HCT116 (cell line): ENCODE results near the gene SPATA17. TPM values are rescaled to one million over a fixed set of nuclear protein-coding genes. Genes with fewer than 3 reads are reported as not detected.
A peak's percentile ranks its signal among the peaks of the same experiment; 100 is the strongest.

Source experiments
- ATAC-seq: fragments of 200-7000 bp; cut with Tn5 transposase; 2 replicates; pipeline ENCODE4 v1.9.1; 2020; ENCODE audit warnings: mild to moderate bottlenecking, moderate library complexity
- BruUV-seq: library from RNA; stranded (reverse); fragments of 400-500 nt; replicated peaks from 2 replicates; lab custom pipeline; 2021; lab: Mats Ljungman, UMichigan
- CTCF ChIA-PET: fragments of 300-600 bp; sonication (Branson Sonifier 250); formaldehyde crosslinking; loops from one replicate; lab custom pipeline; 2021; ENCODE audit warnings: antibody characterized with exemption; lab: Charles Lee
- POLR2A ChIA-PET: fragments of 300-600, 350-600 bp; sonication (Branson Sonifier 250); formaldehyde crosslinking; loops from one replicate; lab custom pipeline; 2021; ENCODE audit warnings: antibody characterized with exemption; lab: Charles Lee
- RAD21 ChIA-PET, 2 experiments: fragments of 300-600 bp; sonication (Branson Sonifier 250); formaldehyde crosslinking; loops; one replicate each; lab custom pipeline; 2023; ENCODE audit warnings: low total read pairs in 2 of 2; ENCODE audit not compliant: uncharacterized antibody in 2 of 2, unreplicated experiment in 2 of 2, low non-redundant PET in 1 of 2; lab: Charles Lee
- DNase-seq: peaks from one replicate; pipeline ENCODE4 v3.0.0-alpha.2; 2010; ENCODE audit warnings: low read depth, low spot score
- H2AFZ ChIP-seq: fragments of 200-600 bp; shearing (Covaris generic), sonication (generic); 2 replicates; pipeline ENCODE4 v1.6.1; 2017; ENCODE audit warnings: low read depth, mixed run types, mixed read lengths, antibody characterized with exemption, low read length; ENCODE audit not compliant: poor library complexity, severe bottlenecking
- H3K27ac ChIP-seq: 2 replicates; pipeline ENCODE4 v1.5.1; 2012; ENCODE audit warnings: low read depth, low read length
- H3K27me3 ChIP-seq: fragments of 200-600 bp; sonication (generic); 2 replicates; pipeline ENCODE4 v1.6.1; 2016; ENCODE audit warnings: mixed run types, low read length, mixed read lengths; ENCODE audit not compliant: insufficient read depth
- H3K36me3 ChIP-seq, 2 experiments: fragments of 200-500 bp in 1 of 2; fragments of 200-600 bp in 1 of 2; sonication (Bioruptor generic) in 1 of 2; sonication (generic) in 1 of 2; 2 replicates each; pipeline versions ENCODE4 v1.5.1 to v1.6.1; 2014 to 2016; ENCODE audit warnings: low read length in 2 of 2, inconsistent platforms in 1 of 2, mixed read lengths in 1 of 2, mixed run types in 1 of 2; ENCODE audit not compliant: insufficient read depth in 2 of 2, control insufficient read depth in 1 of 2
- H3K4me1 ChIP-seq, 2 experiments: fragments of 200-600 bp in 1 of 2; sonication (generic) in 1 of 2; 2 replicates each; pipeline versions ENCODE4 v1.5.1 to v1.6.1; 2012 to 2017; ENCODE audit warnings: low read length in 2 of 2, inconsistent platforms in 1 of 2, mild to moderate bottlenecking in 1 of 2, mixed read lengths in 1 of 2, mixed run types in 1 of 2, moderate library complexity in 1 of 2; ENCODE audit not compliant: insufficient read depth in 2 of 2, control insufficient read depth in 1 of 2
- H3K4me2 ChIP-seq: fragments of 200-600 bp; sonication (generic); 2 replicates; pipeline ENCODE4 v1.6.1; 2017; ENCODE audit warnings: mixed run types, low read length, mixed read lengths
- H3K4me3 ChIP-seq, 2 experiments: fragments of 200-600 bp in 1 of 2; sonication (generic) in 1 of 2; replicated peaks in 1 of 2; 2 replicates each; pipeline ENCODE4 v1.5.1; 2011 to 2016; ENCODE audit warnings: low read length in 2 of 2, control low read depth in 1 of 2, low read depth in 1 of 2, mild to moderate bottlenecking in 1 of 2, mixed read lengths in 1 of 2, mixed run types in 1 of 2
- H3K79me2 ChIP-seq: fragments of 200-600 bp; sonication (generic); 2 replicates; pipeline ENCODE4 v1.6.1; 2017; ENCODE audit warnings: mild to moderate bottlenecking, mixed run types, low read length, moderate library complexity, mixed read lengths; ENCODE audit not compliant: insufficient read depth
- H3K9ac ChIP-seq: fragments of 200-600 bp; sonication (generic); 2 replicates; pipeline ENCODE4 v1.6.1; 2016; ENCODE audit warnings: low read length, mixed read lengths
- H3K9me2 ChIP-seq: fragments of 200-600 bp; sonication (generic), shearing (Covaris generic); 2 replicates; pipeline ENCODE4 v1.6.1; 2017; ENCODE audit warnings: mixed run types, mild to moderate bottlenecking, moderate library complexity; ENCODE audit not compliant: insufficient read depth
- H3K9me3 ChIP-seq, 2 experiments: fragments of 200-500 bp in 1 of 2; fragments of 200-600 bp in 1 of 2; sonication (Bioruptor generic) in 1 of 2; sonication (generic) in 1 of 2; 2 replicates each; pipeline ENCODE4 v1.6.1; 2014 to 2017; ENCODE audit warnings: low read length in 2 of 2, mixed read lengths in 2 of 2, inconsistent platforms in 1 of 2, low read depth in 1 of 2, mild to moderate bottlenecking in 1 of 2, mixed run types in 1 of 2, moderate library complexity in 1 of 2; ENCODE audit not compliant: control insufficient read depth in 1 of 2, insufficient read depth in 1 of 2
- H4K20me1 ChIP-seq: fragments of 200-600 bp; sonication (generic), shearing (Covaris generic); 2 replicates; pipeline ENCODE4 v1.6.1; 2017; ENCODE audit warnings: mixed run types, mild to moderate bottlenecking, moderate library complexity; ENCODE audit not compliant: insufficient read depth
- JUND ChIP-seq: IDR thresholded peaks from 2 replicates; pipeline ENCODE4 v1.6.1; 2012
- POLR2AphosphoS5 ChIP-seq: IDR thresholded peaks from 2 replicates; pipeline ENCODE4 v1.6.1; 2011; ENCODE audit warnings: mild to moderate bottlenecking, low read depth, low read length, moderate library complexity
- REST ChIP-seq: IDR thresholded peaks from 2 replicates; pipeline ENCODE4 v1.6.1; 2012; ENCODE audit warnings: low read depth
- ZBTB33 ChIP-seq: IDR thresholded peaks from 2 replicates; pipeline ENCODE4 v1.6.1; 2011; ENCODE audit warnings: mild to moderate bottlenecking, low read length, moderate library complexity; ENCODE audit not compliant: insufficient replicate concordance; ENCODE audit errors: extremely low read depth
- ZFX ChIP-seq: fragments of 450-650 bp; IDR thresholded peaks from 2 replicates; pipeline ENCODE4 v1.6.1; 2017
- ZNF274 ChIP-seq: fragments of 200-500 bp; sonication (Bioruptor generic); IDR thresholded peaks from 2 replicates; pipeline ENCODE4 v1.6.1; 2014; ENCODE audit warnings: mild to moderate bottlenecking, low read depth, low read length, inconsistent platforms
- intact Hi-C: fragments of 100-400 bp; cut with micrococcal nuclease; formaldehyde crosslinking; loops from 2 replicates; pipeline ENCODE4 v1.10.0; 2022
- total RNA-seq: library from RNA; stranded (reverse); gene quantifications from one replicate; pipeline ENCODE4 v1.2.1, GENCODE V29; 2021; ENCODE audit not compliant: unreplicated experiment

Gene SPATA17
- total RNA-seq, 1 experiment from 2014 or later: 2.5 TPM

GRCh38 chr1:217910791-217911320 lies 279.7 kb downstream of the SPATA17 start:
- Histone ChIP-seq H3K9me3 (no peaks in the 10 kb centered on the region), H3K4me3 (no peak overlapping the region), H3K9me2 (no peaks in the 10 kb centered on the region), H3K27me3 (peaks cover 18% of the 10 kb centered on the region; the same call in 1 of the 2 replicates), H3K36me3 (no peaks in the 10 kb centered on the region), H3K27ac (no peak overlapping the region)
- intact Hi-C loops: no loop called here
- POLR2A ChIA-PET: no interaction called here
- CTCF ChIA-PET: no interaction called here
- TF ChIP-seq REST: no peak
- TF ChIP-seq, all 23 proteins: peak for 0
- RAD21 ChIA-PET: no interaction called here
- DNase-seq (no peak), ATAC-seq (no peak)
- H3K9ac ChIP-seq: no peak overlapping the region
- no peak overlapping the region for H3K4me2 ChIP-seq
- no TSS peak for BruUV-seq
- H4K20me1 ChIP-seq: no peaks in the 10 kb centered on the region
- H3K4me1 ChIP-seq: no peaks in the 10 kb centered on the region
- no peak overlapping the region for H2AFZ ChIP-seq
- no peaks in the 10 kb centered on the region for H3K79me2 ChIP-seq

- Histone ChIP-seq H3K4me1 (no peaks in the 10 kb centered on the region), H3K4me3 (no peak overlapping the region), H2AFZ (no peak overlapping the region), H3K9ac (no peak overlapping the region), H3K4me2 (no peak overlapping the region), H3K9me2 (no peaks in the 10 kb centered on the region), H3K9me3 (no peaks in the 10 kb centered on the region), H3K27ac (no peak overlapping the region), H3K79me2 (no peaks in the 10 kb centered on the region), H4K20me1 (no peaks in the 10 kb centered on the region), H3K27me3 (peaks cover 28% of the 10 kb centered on the region; the same call in 1 of the 2 replicates), H3K36me3 (no peaks in the 10 kb centered on the region)
- intact Hi-C loops: no loop called here
- peak; percentile 84 for ATAC-seq
- ChIA-PET RAD21 (no interaction called here), POLR2A (no interaction called here), CTCF (no interaction called here)
- no TSS peak for BruUV-seq
- no peak for DNase-seq
- TF ChIP-seq POLR2AphosphoS5 (no peak), REST (no peak), JUND (no peak), ZFX (no peak), ZNF274 (no peak), ZBTB33 (no peak)
These were observed 280.8 kb downstream of the SPATA17 start for GRCh38 chr1:217911908-217912307.
